ENCODE data around the gene NOX5.

Gene NOX5

GRCh38 chr15:69036826-69037225 is 22.3 kb downstream of the NOX5 start:
- DNase-seq (ENCODE audit: low spot score in 2 of 2), result peak in 1 of 2 experiments; percentile 9
- H3K4me3 ChIP-seq, result no peak overlapping the region
- H3K4me1 ChIP-seq, result 0 out of 2 replicates have a peak, but pooled peaks cover 2% of the 10 kb centered on the region
- H3K27me3 ChIP-seq (ENCODE audit: low read depth), result no peaks in the 10 kb centered on the region; the same call in 1 of the 2 replicates
- no peaks in the 10 kb centered on the region for H3K36me3 ChIP-seq (replicated peaks)
- H3K9me3 ChIP-seq, result no peaks in the 10 kb centered on the region
- in situ Hi-C loops (cut with MboI; ENCODE audit: low sequenced_read_pairs), result no loop called here

GRCh38 chr15:69037482-69037881 is 23.0 kb downstream of the NOX5 start:
- no peaks in the 10 kb centered on the region for H3K4me1 ChIP-seq
- DNase-seq (ENCODE audit: low spot score in 2 of 2), result no peak
- H3K4me3 ChIP-seq, result no peak overlapping the region
- in situ Hi-C loops (cut with MboI; ENCODE audit: low sequenced_read_pairs), result no loop called here
- H3K27me3 ChIP-seq (ENCODE audit: low read depth), result no peaks in the 10 kb centered on the region; the same call in 1 of the 2 replicates
- no peaks in the 10 kb centered on the region for H3K9me3 ChIP-seq
- no peaks in the 10 kb centered on the region for H3K36me3 ChIP-seq (replicated peaks)

- H3K27me3 ChIP-seq (ENCODE audit: low read depth), result no peaks in the 10 kb centered on the region; the same call in 1 of the 2 replicates
- H3K9me3 ChIP-seq, result no peaks in the 10 kb centered on the region
- no peaks in the 10 kb centered on the region for H3K4me1 ChIP-seq
- in situ Hi-C loops (cut with MboI; ENCODE audit: low sequenced_read_pairs), result no loop called here
- DNase-seq (ENCODE audit: low spot score in 2 of 2), result peak in 1 of 2 experiments; percentile 6
- H3K4me3 ChIP-seq, result no peak overlapping the region
- H3K36me3 ChIP-seq (replicated peaks), result no peaks in the 10 kb centered on the region
Measured at GRCh38 chr15:69037977-69038376, 23.5 kb downstream of the NOX5 start.

- H3K27me3 ChIP-seq (ENCODE audit: low read depth), result no peaks in the 10 kb centered on the region; the same call in 1 of the 2 replicates
- H3K4me3 ChIP-seq, result no peak overlapping the region
- DNase-seq (ENCODE audit: low spot score in 2 of 2), result peak in 1 of 2 experiments; percentile 6
- H3K36me3 ChIP-seq (replicated peaks), result no peaks in the 10 kb centered on the region
- in situ Hi-C loops (cut with MboI; ENCODE audit: low sequenced_read_pairs), result no loop called here
- H3K4me1 ChIP-seq, result no peaks in the 10 kb centered on the region
- H3K9me3 ChIP-seq, result no peaks in the 10 kb centered on the region
Measured at GRCh38 chr15:69038508-69038907, 24.0 kb downstream of the NOX5 start.

GRCh38 chr15:69039516-69040225 is 25.2 kb downstream of the NOX5 start:
- no peaks in the 10 kb centered on the region for H3K36me3 ChIP-seq (replicated peaks)
- in situ Hi-C loops (cut with MboI; ENCODE audit: low sequenced_read_pairs), result no loop called here
- DNase-seq (ENCODE audit: low spot score in 2 of 2), result peak in 1 of 2 experiments; percentile 5

GRCh38 chr15:69042531-69042930 is 28.0 kb downstream of the NOX5 start:
- peaks cover 5% of the 10 kb centered on the region for H3K4me1 ChIP-seq
- H3K4me3 ChIP-seq, result no peak overlapping the region
- no peaks in the 10 kb centered on the region for H3K9me3 ChIP-seq
- no peaks in the 10 kb centered on the region for H3K36me3 ChIP-seq (replicated peaks)
- DNase-seq (ENCODE audit: low spot score in 2 of 2), result peak in 1 of 2 experiments; percentile 5
- H3K27me3 ChIP-seq (ENCODE audit: low read depth), result no peaks in the 10 kb centered on the region
- in situ Hi-C loops (cut with MboI; ENCODE audit: low sequenced_read_pairs), result no loop called here

More at GRCh38 chr15:69039516-69040225, 25.2 kb downstream of the NOX5 start:
- H3K4me3 ChIP-seq, result no peak overlapping the region
- H3K4me1 ChIP-seq, result no peaks in the 10 kb centered on the region; the same call in 1 of the 2 replicates
- H3K9me3 ChIP-seq, result no peaks in the 10 kb centered on the region
- H3K27me3 ChIP-seq (ENCODE audit: low read depth), result no peaks in the 10 kb centered on the region; the same call in 1 of the 2 replicates

- H3K9me3 ChIP-seq, result no peaks in the 10 kb centered on the region
- H3K27me3 ChIP-seq (ENCODE audit: low read depth), result no peaks in the 10 kb centered on the region
- no peak overlapping the region for H3K4me3 ChIP-seq
- in situ Hi-C loops (cut with MboI; ENCODE audit: low sequenced_read_pairs), result no loop called here
- DNase-seq (ENCODE audit: low spot score in 2 of 2), result peak in 1 of 2 experiments; percentile 41
- H3K4me1 ChIP-seq, result peaks cover 5% of the 10 kb centered on the region
- H3K36me3 ChIP-seq (replicated peaks), result no peaks in the 10 kb centered on the region
Measured at GRCh38 chr15:69045802-69046201, 31.3 kb downstream of the NOX5 start.

- Histone ChIP-seq H3K4me3 (no peak overlapping the region), H3K9me3 (no peaks in the 10 kb centered on the region), H3K4me1 (peaks cover 5% of the 10 kb centered on the region), H3K27me3 (ENCODE audit: low read depth) (no peaks in the 10 kb centered on the region), H3K36me3 (replicated peaks) (no peaks in the 10 kb centered on the region)
- peak in 1 of 2 experiments; percentile 5 for DNase-seq (ENCODE audit: low spot score in 2 of 2)
- in situ Hi-C loops (cut with MboI; ENCODE audit: low sequenced_read_pairs), result no loop called here
Measured at GRCh38 chr15:69046781-69047180, 32.3 kb downstream of the NOX5 start.

GRCh38 chr15:69049976-69050375 is 35.5 kb downstream of the NOX5 start:
- no peaks in the 10 kb centered on the region for H3K36me3 ChIP-seq (replicated peaks)
- in situ Hi-C loops (cut with MboI; ENCODE audit: low sequenced_read_pairs), result no loop called here
- no peak overlapping the region for H3K4me3 ChIP-seq

GRCh38 chr15:69055251-69055650 is 40.8 kb downstream of the NOX5 start:
- in situ Hi-C loops (cut with MboI; ENCODE audit: low sequenced_read_pairs), result loop anchor here (5.0 kb wide), 2 partner anchors 212 to 342 kb away; no protein-coding TSS in a partner anchor
- DNase-seq (ENCODE audit: low spot score in 2 of 2), result no peak
- Histone ChIP-seq H3K36me3 (replicated peaks) (no peaks in the 10 kb centered on the region), H3K27me3 (ENCODE audit: low read depth) (peaks cover 3% of the 10 kb centered on the region; the same call in 1 of the 2 replicates), H3K4me1 (peaks cover 3% of the 10 kb centered on the region; the same call in 1 of the 2 replicates), H3K4me3 (no peak overlapping the region), H3K9me3 (no peaks in the 10 kb centered on the region)

More at GRCh38 chr15:69049976-69050375, 35.5 kb downstream of the NOX5 start:
- peaks cover 3% of the 10 kb centered on the region; the same call in 1 of the 2 replicates for H3K4me1 ChIP-seq
- H3K9me3 ChIP-seq, result no peaks in the 10 kb centered on the region
- H3K27me3 ChIP-seq (ENCODE audit: low read depth), result no peaks in the 10 kb centered on the region
- DNase-seq (ENCODE audit: low spot score in 2 of 2), result no peak

GRCh38 chr15:69056365-69056764 is 41.9 kb downstream of the NOX5 start:
- no peak overlapping the region for H3K4me3 ChIP-seq
- DNase-seq (ENCODE audit: low spot score in 2 of 2), result no peak
- in situ Hi-C loops (cut with MboI; ENCODE audit: low sequenced_read_pairs), result loop anchor here (5.0 kb wide), 2 partner anchors 211 to 341 kb away; no protein-coding TSS in a partner anchor
- H3K4me1 ChIP-seq, result peaks cover 3% of the 10 kb centered on the region; the same call in 1 of the 2 replicates
- H3K36me3 ChIP-seq (replicated peaks), result no peaks in the 10 kb centered on the region
- no peaks in the 10 kb centered on the region for H3K9me3 ChIP-seq
- H3K27me3 ChIP-seq (ENCODE audit: low read depth), result peaks cover 3% of the 10 kb centered on the region; the same call in 1 of the 2 replicates

GRCh38 chr15:69058830-69059556 is 44.5 kb downstream of the NOX5 start:
- in situ Hi-C loops (cut with MboI; ENCODE audit: low sequenced_read_pairs), result loop anchor here (5.0 kb wide), 2 partner anchors 208 to 338 kb away; no protein-coding TSS in a partner anchor
- DNase-seq (ENCODE audit: low spot score in 2 of 2), result peak; percentile 99
- Histone ChIP-seq H3K9me3 (no peaks in the 10 kb centered on the region), H3K36me3 (replicated peaks) (no peaks in the 10 kb centered on the region), H3K4me1 (peaks cover 3% of the 10 kb centered on the region; the same call in 1 of the 2 replicates), H3K4me3 (no peak overlapping the region), H3K27me3 (ENCODE audit: low read depth) (peaks cover 3% of the 10 kb centered on the region; the same call in 1 of the 2 replicates)

- in situ Hi-C loops (cut with MboI; ENCODE audit: low sequenced_read_pairs), result loop anchor here (5.0 kb wide), 2 partner anchors 208 to 338 kb away; no protein-coding TSS in a partner anchor
- Histone ChIP-seq H3K27me3 (ENCODE audit: low read depth) (peaks cover 3% of the 10 kb centered on the region; the same call in 1 of the 2 replicates), H3K4me3 (no peak overlapping the region), H3K36me3 (replicated peaks) (no peaks in the 10 kb centered on the region), H3K9me3 (no peaks in the 10 kb centered on the region), H3K4me1 (peaks cover 3% of the 10 kb centered on the region; the same call in 1 of the 2 replicates)
- no peak for DNase-seq (ENCODE audit: low spot score in 2 of 2)
Measured at GRCh38 chr15:69059557-69059943, 45.1 kb downstream of the NOX5 start.

Measured in HAP-1 (cell line).